Endothelial cell of umbilical vein (primary cell): Measurements from ENCODE around the gene ATP6V1B1.

Source experiments
- EZH2 ChIP-seq: IDR thresholded peaks from 2 replicates; pipeline ENCODE4 v1.6.1; 2012; ENCODE audit warnings: borderline replicate concordance, low read depth, mild to moderate bottlenecking, moderate library complexity, low read length, inconsistent platforms; ENCODE audit not compliant: severe bottlenecking
- GATA2 ChIP-seq: IDR thresholded peaks from 2 replicates; pipeline ENCODE4 v1.7.0; 2011; ENCODE audit warnings: low read depth, mild to moderate bottlenecking, moderate library complexity, mixed read lengths, low read length; ENCODE audit not compliant: insufficient read length, insufficient read depth
- TF ChIP-seq, protein P1 (sequence below), 2 donors: IDR thresholded peaks; 1 replicate in 1 of 2; 2 replicates in 1 of 2; pipeline ENCODE4 v1.5.1; 2011; ENCODE audit warnings: low read length in 2 of 2, mild to moderate bottlenecking in 2 of 2, moderate library complexity in 2 of 2, control low read depth in 1 of 2, inconsistent platforms in 1 of 2, low read depth in 1 of 2; ENCODE audit not compliant: insufficient read depth in 1 of 2; ENCODE audit errors: extremely low read depth in 1 of 2
- TF ChIP-seq, protein P2 (sequence below): IDR thresholded peaks from 2 replicates; pipeline ENCODE4 v1.6.1; 2011; ENCODE audit not compliant: insufficient read depth, insufficient read length

DNA sequence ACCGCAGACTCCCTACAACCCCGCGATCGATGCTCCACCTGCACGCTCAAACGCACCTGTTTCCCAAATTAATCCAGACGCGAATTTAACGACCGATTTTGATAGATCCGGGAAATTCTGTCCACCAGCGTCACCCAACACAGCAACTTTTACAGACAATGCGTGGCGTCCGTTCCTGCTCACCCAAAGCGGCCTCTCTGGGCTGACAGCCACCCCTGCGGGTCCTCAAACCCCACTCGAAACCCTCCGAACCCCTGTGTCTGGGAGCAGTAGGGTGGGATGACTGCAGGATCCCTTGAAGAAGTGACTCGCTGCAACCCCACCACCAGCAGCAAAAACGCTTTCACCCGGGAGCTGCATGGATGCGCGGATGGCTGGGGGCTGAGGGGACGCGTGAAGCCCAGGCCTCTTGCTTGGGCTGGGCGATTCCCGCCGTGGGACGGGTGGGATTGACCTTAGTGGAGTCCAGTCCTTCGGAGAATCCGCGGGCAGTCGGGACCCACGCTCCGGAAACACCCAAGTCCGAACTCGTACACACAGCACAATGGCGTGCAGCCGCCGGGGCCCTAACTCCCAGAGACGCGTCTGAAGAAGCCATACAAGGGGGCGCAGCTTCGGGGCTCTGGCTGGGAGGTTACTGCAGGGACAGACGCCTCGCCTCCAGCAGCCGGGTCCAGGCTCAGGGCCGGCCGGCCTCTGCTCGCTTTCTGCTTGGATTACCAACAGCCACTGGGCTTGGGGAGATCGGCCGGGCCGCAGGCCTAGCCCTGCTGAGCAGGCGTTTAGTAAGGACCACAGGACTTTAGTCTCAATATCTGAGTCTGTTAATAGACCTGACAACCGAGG lies 31.1 kb upstream of the ATP6V1B1 start:
- TF ChIP-seq, protein P1, sequence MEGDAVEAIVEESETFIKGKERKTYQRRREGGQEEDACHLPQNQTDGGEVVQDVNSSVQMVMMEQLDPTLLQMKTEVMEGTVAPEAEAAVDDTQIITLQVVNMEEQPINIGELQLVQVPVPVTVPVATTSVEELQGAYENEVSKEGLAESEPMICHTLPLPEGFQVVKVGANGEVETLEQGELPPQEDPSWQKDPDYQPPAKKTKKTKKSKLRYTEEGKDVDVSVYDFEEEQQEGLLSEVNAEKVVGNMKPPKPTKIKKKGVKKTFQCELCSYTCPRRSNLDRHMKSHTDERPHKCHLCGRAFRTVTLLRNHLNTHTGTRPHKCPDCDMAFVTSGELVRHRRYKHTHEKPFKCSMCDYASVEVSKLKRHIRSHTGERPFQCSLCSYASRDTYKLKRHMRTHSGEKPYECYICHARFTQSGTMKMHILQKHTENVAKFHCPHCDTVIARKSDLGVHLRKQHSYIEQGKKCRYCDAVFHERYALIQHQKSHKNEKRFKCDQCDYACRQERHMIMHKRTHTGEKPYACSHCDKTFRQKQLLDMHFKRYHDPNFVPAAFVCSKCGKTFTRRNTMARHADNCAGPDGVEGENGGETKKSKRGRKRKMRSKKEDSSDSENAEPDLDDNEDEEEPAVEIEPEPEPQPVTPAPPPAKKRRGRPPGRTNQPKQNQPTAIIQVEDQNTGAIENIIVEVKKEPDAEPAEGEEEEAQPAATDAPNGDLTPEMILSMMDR (IDR thresholded peaks at IDR 0.05; ENCODE audit: extremely low read depth in 1 of 2, insufficient read depth in 1 of 2, low read depth in 1 of 2, low read length in 2 of 2), result no peak
- TF ChIP-seq GATA2 (no peak), EZH2 (peak; percentile 79)
- TF ChIP-seq, protein P2, sequence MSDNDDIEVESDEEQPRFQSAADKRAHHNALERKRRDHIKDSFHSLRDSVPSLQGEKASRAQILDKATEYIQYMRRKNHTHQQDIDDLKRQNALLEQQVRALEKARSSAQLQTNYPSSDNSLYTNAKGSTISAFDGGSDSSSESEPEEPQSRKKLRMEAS, result no peak
